Left lobe of liver (tissue), 2 donors: Measurements from ENCODE around the gene EPX. TPM values are rescaled to one million over a fixed set of nuclear protein-coding genes. Genes with fewer than 3 reads are reported as not detected.
A peak's percentile ranks its signal among the peaks of the same experiment; 100 is the strongest.

Experiments
- ATAC-seq: fragments of 200-7000 bp; cut with Tn5 transposase; one replicate; pipeline ENCODE4 v1.9.1; 2020; ENCODE audit warnings: mild to moderate bottlenecking, moderate library complexity
- DNase-seq: peaks from one replicate; pipeline ENCODE4 v3.0.0-alpha.2; 2020; ENCODE audit warnings: low spot score
- total RNA-seq: library from RNA; stranded (reverse); gene quantifications from one replicate; pipeline ENCODE4 v1.2.1, GENCODE V29; 2021
- donor health status: DM: no; HTN: no; CAD: no; lungs with moderate emphysema.
- donor health status: DM: no; HTN: yes; CAD: no.

Gene EPX
- total RNA-seq, 1 donor from 2014 or later: not detected

DNA sequence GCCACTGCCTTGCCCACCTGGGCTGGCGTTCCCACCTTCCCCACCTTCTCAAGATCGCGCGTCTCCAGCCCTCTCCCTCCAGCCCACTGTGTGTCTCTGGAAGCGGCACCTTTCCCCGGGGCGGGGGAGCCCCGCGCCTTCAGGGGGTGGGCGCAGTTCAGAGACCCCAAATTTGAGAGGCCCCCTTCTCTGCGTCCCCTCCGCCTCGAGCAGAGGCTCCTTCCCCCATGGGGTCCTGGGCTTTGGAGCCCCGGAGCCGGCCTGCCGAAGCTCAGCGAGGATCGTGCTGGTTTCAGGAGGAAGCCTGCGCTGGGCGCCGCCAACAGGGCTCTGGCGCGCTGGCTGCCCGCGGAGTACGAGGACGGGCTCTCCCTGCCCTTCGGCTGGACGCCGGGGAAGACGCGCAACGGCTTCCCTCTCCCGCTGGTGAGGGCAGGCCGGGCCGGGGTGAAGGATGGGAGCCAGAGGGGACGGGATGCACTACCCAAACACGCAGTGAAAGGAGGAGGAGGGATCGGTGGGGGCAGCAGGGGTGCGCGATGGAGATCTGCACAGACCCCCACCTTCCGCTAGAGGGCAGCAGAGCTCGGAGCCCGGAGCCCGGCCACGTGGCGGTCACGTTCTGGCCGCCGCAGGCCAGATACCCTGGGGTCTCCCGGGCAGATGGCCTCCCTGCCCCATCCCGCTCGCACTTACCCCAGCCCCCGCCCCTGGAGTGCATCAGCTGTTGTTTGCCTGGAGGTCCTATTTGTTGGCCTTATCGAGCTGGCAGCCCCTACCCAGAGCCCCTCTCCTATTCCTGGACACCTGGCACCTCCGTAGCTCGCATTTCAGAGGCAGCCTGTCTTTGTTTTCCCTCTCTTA lies 57.0 kb downstream of the EPX start:
- peak; percentile 97 for ATAC-seq
- DNase-seq: peak; percentile 72

DNA sequence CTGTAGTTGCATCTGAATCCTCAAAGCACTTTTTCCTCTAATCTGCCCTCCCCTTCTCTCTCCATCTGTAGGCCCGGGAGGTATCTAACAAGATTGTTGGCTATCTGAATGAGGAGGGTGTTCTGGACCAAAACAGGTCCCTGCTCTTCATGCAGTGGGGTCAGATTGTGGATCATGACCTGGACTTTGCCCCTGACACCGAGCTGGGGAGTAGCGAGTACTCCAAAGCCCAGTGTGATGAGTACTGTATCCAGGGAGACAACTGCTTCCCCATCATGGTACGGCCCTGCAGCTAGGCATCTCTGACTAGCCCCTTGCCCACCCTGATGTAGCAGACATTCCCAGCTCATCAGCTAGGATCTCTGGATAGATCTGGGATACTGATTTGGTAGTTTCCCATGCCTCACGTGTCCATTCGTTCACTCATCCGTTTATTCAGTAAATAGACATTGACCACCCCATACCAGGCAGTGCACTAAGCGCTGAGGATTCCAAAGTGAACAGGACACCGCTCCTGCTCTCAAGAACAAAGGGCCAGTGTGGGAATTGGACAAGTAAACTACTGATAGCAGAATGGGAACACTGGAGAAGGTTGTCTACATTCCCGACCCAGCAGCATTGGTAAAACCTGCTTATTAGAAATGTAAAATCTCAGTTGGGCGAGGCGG lies 58.0 kb downstream of the EPX start:
- no peak for DNase-seq
- peak; percentile 43 for ATAC-seq

DNA sequence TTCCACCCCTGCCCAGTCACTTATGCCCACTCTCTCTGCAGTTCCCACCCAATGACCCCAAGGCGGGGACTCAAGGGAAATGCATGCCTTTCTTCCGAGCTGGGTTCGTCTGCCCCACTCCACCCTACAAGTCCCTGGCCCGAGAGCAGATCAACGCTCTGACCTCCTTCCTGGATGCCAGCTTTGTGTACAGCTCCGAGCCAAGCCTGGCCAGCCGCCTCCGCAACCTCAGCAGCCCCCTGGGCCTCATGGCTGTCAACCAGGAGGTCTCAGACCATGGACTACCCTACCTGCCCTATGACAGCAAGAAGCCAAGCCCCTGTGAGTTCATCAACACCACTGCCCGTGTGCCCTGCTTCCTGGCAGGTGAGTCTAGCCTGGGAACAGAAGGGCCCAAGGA lies 59.6 kb downstream of the EPX start:
- ATAC-seq (no peak), DNase-seq (no peak)

DNA sequence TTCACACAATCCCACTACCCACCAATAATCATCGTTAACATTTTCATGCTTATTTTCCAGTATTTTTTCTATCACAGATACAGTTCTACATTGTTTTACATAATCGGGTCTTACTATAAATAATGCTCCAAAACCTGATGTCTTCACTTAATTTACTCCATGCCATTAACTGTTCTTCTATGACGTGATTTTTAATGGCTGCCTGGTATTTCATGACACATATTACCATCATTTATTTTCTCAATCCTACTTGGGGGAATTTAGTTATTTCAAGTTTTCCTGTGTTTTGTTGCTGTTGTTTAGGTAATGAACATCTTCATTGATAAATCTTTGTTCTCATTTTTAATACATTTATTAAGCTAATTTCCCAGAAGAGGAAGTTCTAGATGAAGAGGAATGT lies 60.6 kb downstream of the EPX start:
- DNase-seq (no peak), ATAC-seq (no peak)

Other genes starting within 250 kb of the EPX start
- 8.1 TPM for gene CUEDC1, start 237.3 kb upstream of the EPX start, total RNA-seq
- gene VEZF1, start 204.5 kb upstream of the EPX start, total RNA-seq: 12.5 TPM
- 81.6 TPM for gene SRSF1, start 185.5 kb upstream of the EPX start, total RNA-seq
- gene DYNLL2, start 109.3 kb upstream of the EPX start, total RNA-seq: 24.4 TPM
- not detected for gene OR4D1, start 44.3 kb upstream of the EPX start, total RNA-seq
- gene OR4D2, start 25.7 kb upstream of the EPX start, total RNA-seq: not detected
- 9.8 TPM for gene MKS1, start 26.5 kb downstream of the EPX start, total RNA-seq
- gene LPO, start 45.9 kb downstream of the EPX start, total RNA-seq: not detected
- 0.43 TPM for gene MPO, start 88.2 kb downstream of the EPX start, total RNA-seq
- gene TSPOAP1, start 136.1 kb downstream of the EPX start, total RNA-seq: 6.5 TPM
- 40.0 TPM for gene SUPT4H1, start 159.5 kb downstream of the EPX start, total RNA-seq
- gene RNF43, start 224.8 kb downstream of the EPX start, total RNA-seq: 13.0 TPM